Activated T-cell treated with anti-CD3 and anti-CD28 coated beads, Interleukin-2, amount 50 U/mL, for 48 hours (primary cell): ENCODE measurements around the gene MICAL3.
"Not testable (repeated sequence)": the region's sequence is repeated elsewhere in the genome, so short reads cannot be mapped to it uniquely, and the experiment has no call there.

Experiments
- DNase-seq, 2 experiments: peaks; one replicate each; pipeline ENCODE4 v3.0.0-alpha.2; 2020

Gene MICAL3

DNA sequence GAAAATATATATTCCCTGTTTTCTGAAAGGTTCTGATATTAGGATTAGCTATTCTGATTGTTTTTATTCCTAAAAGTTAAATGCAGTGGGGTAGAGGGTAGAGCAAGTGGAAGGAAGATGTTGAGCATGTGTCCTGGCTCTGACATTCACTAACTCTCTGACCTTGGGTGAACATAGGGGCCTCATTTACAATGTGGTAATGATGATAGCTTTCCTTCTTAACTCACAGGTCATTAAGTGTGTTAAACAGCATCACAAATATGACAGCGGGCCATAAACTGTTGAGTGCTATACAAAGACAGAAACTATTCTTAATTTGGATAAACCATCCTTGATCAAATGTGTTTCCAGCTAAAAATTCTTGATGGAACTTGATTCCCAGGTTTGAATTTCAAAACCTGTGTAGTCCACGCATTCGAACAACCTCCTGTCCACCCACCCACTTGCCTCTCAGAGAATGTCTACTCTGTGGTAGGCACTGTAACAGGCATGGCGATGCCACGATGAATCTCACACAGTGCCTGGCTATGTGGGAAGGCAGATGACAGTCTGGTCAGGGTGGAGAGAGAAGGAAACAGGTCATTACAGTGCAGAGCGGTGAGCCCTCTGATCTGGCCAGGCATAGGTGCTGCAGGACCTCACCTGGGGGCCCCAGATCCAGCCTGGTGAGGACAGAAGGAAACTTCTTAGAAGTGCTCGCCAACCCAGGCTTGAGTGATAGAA lies 34.2 kb upstream of the MICAL3 start:
- no peak for DNase-seq

DNA sequence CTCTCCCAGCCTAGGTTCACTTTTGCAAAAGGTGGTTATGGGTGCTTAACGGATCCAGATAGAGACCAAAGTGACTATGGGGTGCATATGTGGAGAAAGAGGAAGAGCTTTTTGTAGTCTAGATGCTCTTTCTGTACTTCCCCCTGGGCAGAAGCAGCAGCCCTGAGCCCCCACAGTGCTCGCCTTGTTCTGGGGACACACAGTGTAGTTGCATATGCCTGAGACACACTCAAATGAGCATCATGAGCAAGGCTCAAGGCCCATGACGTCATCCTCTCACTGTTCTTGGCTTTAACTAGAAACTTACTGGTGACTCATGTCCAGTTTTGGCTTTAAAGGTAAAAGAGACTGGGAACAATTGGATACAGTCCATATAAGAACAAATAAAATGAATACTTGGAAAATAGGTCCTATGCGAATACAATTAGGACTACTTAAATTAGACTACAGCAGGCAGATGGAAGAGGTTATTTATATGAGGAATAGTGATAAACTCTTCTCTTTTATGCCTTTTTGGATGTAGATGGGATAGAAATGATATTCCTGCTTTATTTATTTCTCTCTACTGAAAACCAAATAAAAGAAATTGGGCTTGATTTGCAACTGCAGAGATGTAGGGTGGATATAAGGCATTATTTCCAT lies 33.3 kb upstream of the MICAL3 start:
- no peak for DNase-seq

DNA sequence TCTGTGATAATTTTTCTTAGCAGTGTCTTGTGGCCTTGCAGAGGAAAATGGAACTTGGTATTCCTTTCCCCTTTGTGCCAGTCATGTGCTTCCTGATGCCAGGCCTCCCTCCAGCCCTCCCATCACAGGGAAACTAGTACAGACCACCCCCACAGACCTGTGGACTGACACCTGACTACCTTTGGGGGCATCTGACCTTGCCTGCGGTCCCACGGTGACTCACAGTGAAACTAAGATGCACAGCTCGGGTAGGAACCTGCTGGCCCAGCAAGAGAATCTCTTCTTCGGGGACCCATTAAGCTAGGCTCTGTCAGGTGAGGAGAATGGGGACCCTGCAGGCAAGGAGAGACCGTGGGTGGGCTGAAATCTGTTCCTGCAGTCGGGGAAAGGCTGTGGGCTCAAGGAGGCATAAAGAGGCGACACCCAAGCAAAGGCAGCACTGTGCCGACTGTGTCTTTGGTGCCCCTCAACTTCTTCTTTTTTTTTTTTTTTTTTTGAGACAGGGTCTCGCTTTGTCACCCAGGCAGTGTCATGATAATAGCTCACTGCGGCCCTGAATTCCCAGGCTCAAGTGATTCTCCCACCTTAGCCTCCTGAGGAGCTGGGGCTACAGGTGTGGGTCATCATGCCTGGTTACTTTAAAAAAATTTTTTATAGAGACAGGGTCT lies 32.6 kb upstream of the MICAL3 start:
- no peak for DNase-seq

DNA sequence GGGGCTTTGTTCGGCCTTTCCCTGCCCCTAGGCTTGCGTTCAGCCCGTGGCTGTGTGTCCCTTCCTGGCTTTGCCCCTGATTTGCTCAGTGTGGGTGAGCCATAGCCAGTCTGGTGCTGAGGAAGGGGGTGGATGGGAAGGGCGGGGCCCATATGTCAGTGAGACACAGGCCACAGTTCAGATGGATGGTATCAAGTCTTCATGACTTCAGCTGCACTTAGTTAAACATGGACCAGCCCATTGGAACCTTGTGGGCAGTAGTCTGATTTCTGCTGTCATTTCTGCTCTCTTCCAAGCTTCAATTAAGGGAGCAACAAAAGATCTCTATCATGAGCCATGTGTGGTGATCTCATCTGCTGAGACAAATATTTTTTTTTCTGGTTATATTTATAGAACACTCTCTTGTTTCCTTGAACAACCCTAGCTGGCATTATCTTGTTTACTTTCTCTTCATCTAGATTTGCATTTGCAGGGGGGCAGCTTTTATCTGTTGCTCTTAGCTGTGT lies 31.9 kb upstream of the MICAL3 start:
- no peak for DNase-seq

DNA sequence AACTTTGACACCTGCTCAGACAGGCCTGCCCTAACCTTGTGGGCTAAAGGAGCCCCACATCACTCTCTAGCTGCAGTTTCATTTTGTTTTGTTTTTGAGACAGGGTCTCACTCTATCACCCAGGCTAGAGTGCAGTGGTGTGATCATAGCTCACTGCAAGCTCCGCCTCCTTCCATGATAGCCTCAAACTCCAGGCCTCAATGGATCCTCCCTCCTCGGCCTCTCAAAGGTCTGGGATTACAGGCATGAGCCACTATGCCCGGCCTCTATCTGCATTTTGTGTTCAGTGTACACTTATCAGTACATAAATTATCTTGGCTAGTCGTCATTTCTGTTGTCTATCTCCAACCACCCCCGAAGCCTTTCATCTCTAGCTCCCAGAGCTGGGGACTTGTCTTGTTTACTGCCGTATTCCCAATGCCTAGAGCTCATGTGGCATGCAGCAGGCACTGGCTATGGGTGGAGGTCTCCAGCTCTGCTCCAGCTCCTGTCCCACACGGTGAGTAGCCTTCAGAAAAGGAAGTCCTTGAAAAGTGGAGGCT lies 31.3 kb upstream of the MICAL3 start:
- no peak for DNase-seq

DNA sequence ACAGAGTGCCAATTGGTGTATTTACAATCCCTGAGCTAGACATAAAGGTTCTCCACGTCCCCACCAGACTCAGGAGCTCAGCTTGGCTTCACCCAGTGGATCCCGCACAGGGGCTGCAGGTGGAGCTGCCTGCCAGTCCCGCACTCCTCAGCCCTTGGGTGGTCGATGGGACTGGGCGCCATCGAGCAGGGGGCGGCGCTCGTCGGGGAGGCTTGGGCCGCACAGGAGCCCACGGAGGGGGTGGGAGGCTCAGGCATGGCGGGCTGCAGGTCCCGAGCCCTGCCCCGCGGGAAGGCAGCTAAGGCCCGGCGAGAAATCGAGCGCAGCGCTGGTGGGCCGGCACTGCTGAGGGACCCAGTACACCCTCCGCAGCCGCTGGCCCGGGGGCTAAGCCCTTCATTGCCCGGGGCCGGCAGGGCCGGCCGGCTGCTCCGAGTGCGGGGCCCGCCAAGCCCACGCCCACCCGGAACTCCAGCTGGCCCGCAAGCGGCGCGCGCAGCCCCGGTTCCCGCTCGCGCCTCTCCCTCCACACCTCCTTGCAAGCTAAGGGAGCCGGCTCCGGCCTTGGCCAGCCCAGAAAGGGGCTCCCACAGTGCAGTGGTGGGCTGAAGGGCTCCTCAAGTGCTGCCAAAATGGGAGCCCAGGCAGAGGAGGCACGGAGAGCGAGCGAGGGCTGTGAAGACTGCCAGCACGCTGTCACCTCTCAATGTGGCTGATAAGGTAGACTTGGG lies 29.0 kb upstream of the MICAL3 start:
- not testable (repeated sequence) for DNase-seq

DNA sequence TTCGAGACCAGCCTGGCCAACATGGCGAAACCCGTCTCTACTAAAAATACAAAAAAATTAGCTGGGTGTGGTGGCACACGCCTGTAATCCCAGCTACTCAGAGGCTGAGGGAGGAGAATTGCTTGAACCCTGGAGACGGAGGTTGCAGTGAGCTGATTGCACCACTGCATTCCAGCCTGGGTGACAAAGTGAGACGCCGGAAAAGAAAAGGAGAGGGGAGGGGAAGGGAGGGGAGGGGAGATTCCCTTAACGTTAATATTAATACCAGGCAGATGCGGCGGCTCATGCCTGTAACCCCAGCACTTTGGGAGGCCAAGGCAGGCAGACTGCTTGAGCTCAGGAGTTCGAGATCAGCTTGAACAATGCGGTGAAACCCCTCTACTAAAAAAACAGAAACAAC lies 26.8 kb upstream of the MICAL3 start:
- not testable (repeated sequence) for DNase-seq

DNA sequence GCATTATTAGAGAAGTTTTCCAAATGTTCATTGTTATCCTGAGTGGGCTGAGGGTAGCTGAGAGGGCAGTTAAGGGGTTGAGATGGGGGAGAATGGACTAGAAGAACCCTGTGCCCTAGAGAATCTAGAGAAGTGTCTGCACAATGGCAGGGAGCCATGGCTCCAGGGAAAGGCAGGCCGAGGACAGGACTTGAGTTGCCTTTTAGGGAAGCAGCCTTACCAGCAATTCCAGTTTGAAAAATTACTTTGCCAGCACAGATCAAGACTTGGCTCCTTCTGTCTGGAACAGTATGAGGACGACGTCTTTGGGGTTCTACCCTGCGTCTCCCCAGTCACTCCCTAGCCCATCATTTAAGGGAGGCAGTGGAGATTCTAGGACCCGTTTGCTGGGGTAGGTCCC lies 25.7 kb upstream of the MICAL3 start:
- no peak for DNase-seq

DNA sequence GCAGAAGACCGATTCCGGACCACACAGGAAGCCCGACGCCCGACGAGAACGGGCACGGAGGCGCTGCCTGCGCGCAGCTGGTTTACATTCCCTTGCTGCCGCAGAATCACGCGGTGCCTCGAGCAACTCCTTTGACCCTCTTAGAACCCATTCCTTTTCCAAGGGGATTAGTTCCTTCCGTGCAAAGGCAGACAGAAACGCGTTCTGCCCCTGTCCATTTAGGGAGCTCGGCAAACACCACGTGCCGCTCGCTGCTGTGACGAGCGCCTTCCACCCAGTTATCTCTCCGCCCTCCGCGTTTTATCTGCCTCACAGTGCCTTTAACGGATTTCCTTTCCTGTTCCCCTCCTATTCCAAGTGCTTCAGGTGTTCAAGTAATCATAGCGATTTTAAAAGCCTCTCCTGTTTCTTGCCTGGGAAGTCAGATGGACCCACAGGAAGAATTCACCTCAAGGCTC lies 24.1 kb upstream of the MICAL3 start:
- DNase-seq: no peak

DNA sequence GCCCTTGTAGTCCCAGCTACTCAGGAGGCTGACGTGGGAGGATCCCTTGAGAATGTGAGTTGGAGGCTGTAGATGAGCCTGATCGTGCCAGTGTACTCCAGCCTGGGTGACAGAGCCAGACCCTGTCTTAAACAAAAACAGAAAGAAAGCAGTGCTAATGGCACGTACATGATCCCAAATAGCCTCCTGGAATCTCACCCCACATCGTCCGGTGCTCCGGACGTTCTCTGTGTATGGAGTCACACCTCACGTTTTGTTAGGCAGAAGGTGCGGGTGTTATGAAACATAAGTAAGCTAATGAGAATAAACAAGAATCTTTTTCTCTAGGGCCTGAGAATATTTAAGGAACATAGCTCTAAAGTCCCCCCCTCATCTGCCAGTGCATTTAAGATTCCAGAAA lies 23.7 kb upstream of the MICAL3 start:
- no peak for DNase-seq

DNA sequence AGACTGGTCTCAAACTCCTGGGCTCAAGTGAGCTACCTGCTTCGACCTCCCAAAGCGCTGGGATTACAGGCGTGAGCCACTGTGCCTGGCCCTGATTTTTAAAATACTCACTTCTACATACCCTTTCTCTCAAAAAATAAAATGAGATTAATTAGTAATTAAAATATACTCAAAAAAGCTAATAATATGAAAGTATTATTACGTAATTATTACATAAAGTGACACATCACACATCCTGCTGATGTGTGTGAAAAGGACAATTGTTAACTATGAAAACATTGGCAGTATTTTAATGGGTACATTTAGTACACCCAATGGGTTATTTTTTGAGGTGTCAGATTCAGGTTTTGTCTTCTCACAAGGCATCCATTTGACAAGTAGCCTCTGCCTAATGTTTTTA lies 21.4 kb upstream of the MICAL3 start:
- DNase-seq: no peak

DNA sequence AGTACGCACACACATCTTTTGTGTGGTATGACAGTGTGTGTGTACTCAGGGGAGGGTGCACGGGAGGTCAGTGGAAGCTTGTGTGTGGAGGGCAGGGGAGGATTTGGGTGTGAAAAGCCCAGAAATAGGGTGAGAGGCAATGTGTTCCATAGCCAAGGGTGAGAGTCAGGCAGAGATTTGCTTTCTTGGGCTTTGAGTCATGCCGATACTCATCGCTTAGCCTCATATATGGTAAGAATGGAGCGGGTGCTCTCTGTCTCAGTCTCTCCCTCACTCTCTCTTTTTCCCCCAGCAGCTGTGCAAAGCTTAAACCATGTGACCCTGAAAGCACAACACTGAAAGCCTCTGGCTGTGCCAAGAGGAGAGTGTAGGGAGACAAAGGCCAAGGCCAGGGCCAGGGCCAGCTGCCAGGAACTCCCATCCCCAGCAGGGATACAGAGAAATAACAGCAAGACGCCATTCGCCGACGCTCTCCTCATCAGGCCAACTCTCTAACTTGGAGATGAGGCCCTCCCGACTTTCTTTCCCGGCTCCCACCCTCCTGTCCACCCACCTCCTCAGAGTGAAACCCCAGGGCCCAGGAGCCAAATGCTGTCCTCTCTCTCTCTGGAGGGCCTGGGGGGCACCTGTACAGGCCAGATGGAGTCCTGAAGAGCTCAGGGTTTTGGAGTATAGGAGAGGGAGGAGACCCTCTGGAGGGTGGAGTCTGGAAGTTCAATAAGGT lies 20.3 kb upstream of the MICAL3 start:
- DNase-seq: no peak

DNA sequence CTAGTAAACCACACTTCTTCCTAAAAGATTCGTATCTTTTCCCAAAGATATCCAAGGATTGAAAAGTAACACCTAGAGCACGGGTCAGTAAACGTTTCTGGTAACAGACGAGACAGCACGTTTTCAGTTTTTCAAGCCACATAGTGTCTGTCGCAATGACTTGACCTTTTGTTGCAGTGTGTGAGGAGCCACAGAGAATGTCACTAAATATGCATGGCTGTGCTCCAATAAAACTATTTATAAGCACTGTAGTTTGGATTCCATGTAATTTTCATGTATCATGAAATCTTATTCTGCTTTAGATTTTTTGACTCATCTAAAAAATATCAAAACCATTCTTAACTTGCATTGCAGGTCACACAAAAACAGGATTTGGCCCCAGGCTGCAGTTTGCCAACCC lies 18.3 kb upstream of the MICAL3 start:
- DNase-seq: no peak

DNA sequence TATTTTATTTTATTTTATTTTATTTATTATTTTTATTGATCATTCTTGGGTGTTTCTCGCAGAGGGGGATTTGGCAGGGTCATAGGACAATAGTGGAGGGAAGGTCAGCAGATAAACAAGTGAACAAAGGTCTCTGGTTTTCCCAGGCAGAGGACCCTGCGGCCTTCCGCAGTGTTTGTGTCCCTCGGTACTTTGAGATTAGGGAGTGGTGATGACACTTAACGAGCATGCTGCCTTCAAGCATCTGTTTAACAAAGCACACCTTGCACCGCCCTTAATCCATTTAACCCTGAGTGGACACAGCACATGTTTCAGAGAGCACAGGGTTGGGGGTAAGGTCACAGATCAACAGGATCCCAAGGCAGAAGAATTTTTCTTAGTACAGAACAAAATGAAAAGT lies 16.5 kb upstream of the MICAL3 start:
- not testable (repeated sequence) for DNase-seq

DNA sequence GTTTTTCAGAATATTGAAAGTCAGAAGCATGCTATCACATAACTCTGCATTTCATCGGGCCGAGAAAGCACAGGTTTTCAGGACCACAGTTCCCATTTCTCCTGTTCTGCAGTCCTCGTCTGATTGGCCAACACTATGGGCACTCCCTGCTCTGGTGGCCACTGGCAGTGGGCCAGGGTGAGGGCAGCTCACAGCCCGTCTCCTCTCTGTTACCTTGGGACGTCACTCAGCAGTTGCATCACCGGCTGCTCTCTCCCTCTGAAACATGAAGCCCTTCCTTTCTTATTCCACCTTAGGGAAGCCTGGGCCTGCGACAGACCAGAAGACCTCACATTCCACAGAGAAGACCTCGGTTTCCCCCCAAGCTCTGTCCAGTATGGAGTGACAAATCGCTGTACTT lies 11.4 kb upstream of the MICAL3 start:
- DNase-seq: no peak

DNA sequence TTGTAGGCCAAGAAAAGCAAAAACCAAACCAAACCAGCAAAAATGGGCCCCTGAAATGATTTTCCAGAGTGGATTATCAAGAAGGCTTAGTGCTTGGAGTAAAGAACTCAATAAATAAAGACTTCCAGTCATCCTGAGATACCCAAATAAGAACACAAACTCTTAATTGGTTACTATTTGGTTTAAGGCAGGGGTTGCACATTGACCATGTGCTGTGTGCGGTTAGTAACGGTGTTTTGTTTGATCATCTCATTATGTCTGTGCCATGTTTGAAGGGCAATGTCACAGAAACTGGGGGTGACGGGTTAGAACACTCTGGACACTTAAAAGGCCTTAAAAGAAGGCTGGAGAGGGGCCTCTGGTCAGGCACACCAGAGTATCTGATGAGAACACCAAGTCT lies 9.7 kb upstream of the MICAL3 start:
- DNase-seq: no peak

DNA sequence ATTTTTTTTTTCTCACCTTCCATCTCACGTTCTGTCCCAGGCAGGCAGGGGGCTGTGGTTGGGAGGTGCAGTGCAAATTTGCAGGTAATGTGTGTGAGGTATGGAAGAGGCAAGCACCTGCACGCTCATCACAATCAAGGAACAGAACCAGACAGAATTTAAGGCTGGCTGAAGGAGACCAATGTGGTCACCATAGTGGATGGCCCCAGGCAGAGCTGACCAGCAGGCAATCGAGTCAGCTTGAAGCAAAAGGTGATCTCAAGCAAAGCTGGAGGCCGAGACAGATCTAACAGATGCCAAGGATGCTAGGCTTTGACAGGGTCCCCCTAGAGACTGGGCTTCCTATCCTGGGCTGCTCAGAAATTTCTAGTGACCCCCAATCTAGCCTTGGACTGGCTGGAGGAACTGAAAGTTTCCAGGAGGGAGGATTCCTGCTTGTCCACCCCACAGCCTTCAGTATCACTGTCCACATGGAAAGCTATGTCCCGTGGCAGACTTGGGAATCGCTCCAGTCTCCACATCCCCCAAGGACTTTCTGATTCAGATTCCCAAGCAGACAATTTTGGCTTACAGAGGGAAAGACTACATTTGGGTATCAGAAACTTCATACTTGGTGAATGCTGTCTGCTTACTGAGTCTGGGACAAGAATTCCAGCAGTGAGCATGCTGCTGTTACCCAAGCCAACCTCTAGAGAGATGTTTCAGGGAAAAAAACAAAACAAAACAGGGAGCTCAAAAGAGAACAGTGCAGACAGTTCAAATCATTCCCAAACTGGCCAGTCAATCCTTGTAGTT lies 9.0 kb upstream of the MICAL3 start:
- DNase-seq: no peak

DNA sequence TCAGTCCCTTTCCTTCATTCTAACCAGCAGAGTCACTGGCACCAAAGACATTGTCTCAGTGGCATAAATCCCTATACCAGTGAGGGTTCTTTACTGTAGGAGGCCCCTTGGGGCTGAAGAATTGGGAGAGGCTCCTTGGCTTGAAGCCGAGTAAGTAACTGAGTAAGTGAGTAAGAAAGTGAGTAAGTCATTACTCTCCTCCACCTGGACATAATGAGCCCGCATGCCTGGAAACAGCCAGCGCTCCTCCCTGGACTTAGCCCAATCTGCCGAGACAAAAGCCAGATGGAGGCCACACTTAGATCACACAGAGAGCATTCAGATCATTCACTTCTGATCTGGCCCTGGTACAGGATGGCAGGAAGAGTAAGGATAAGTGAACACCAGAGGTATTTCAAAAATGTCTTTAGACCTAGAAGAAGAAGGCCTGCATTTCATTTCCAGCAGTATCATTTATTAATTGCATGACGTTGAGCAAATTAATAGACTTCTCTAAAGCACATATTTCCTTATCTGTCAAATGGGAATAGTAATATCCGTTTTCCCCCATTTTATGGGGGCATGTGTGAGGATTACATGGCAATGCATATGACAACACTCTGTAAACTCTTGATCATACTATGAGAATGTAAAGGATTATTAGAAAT lies 8.2 kb upstream of the MICAL3 start:
- no peak for DNase-seq

DNA sequence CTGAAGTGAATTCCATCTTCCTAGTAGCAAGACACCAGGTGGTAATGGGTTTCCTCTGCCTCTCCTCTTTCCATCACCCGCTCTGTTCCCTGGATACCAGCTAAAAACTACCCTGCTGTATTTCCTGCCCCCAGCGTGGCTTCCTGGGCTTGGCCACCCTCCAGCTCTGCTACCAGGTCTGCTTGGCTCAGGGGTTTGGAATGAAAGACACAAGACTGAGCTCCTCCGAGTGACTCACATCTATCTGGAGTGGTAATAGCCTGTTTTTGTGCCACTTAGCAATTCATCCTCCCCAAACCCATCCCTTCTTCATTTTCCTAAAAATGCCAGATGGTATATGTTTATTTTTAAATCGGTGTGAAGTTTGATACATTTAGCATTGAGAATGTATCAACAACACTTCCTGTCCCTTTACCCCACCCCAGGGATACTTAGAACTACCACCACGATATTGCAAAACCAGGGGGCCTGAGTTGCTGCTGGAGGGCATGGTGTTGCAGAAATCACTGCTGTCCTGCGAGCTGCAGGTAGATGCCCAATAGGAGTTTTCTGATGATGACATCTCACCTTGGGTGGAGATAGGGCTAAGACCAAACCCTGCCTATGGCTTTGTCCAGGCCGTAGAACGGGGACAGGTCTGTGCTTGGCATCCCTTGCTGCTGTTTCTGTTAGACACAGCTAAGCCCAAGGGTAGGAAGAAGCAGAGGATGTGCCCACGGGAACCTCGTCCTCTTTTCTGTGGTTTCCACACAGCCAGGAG lies 7.5 kb upstream of the MICAL3 start:
- DNase-seq: no peak

DNA sequence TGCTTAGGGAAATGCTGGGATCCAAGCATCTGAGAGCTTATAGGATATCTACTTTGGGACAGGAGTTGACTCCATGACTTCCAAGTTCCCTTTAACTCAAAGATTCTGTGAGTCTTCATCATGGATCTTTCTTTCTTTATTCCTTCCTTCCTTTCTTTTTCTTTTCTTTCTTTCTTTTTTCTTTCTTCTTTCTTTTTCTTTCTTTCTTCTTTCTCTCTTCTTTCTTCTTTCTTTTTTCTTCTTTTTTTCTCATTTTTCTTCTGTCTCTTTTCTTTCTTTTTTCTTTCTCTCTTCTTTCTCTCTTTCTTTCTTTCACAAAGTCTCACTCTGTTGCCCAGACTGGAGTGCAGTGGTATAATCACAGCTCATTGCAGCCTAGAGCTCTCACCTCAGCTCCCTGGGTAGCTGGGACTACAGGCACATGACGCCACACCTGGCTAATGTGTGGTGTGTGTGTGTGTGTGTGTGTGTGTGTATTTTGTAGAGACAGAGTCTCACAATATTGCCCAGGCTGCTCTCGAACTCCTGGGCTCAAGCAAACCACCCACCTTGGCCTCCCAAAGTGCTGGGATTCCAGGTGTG lies 5.4 kb upstream of the MICAL3 start:
- no peak for DNase-seq
